Esophagus squamous epithelium (tissue), 5 donors: ENCODE data around the gene GRIK2. TPM values are rescaled to one million over a fixed set of nuclear protein-coding genes. Genes with fewer than 3 reads are reported as not detected.

Experiments
- DNase-seq: peaks from one replicate; lab custom pipeline; 2025; lab: John Stamatoyannopoulos, UW
- H3K27ac ChIP-seq, 4 donors: fragments of 200-600 bp; sonication (generic); one replicate each; pipeline ENCODE4 v1.5.1; 2016 to 2019; ENCODE audit warnings: mild to moderate bottlenecking in 1 of 4
- H3K27me3 ChIP-seq, 4 donors: fragments of 200-600 bp; sonication (generic); 1 replicate in 3 of 4; 2 replicates in 1 of 4; pipeline versions ENCODE4 v1.5.1 to v1.6.0; 2017 to 2021; ENCODE audit warnings: antibody characterized with exemption in 1 of 4
- H3K36me3 ChIP-seq, 3 donors: fragments of 200-600 bp; sonication (generic); one replicate each; pipeline ENCODE4 v1.5.1; 2016 to 2019
- H3K4me1 ChIP-seq, 3 donors: fragments of 200-600 bp; sonication (generic); one replicate each; pipeline ENCODE4 v1.5.1; 2017 to 2019
- H3K4me3 ChIP-seq, 4 donors: fragments of 200-600 bp; sonication (generic); 1 replicate in 3 of 4; 2 replicates in 1 of 4; pipeline ENCODE4 v1.5.1; 2016 to 2019; ENCODE audit warnings: mild to moderate bottlenecking in 2 of 4, moderate library complexity in 1 of 4
- H3K9me3 ChIP-seq, 3 donors: fragments of 200-600 bp; sonication (generic); one replicate each; pipeline ENCODE4 v1.5.1; 2016 to 2019
- CTCF ChIP-seq, 6 experiments: fragments of 450-650 bp in 4 of 6; fragments of 200-600 bp in 2 of 6; sonication (generic) in 2 of 6; IDR thresholded peaks; one replicate each; pipeline ENCODE4 v1.5.1; 2016 to 2019; ENCODE audit warnings: antibody characterized with exemption in 6 of 6, mild to moderate bottlenecking in 4 of 6, moderate library complexity in 4 of 6
- POLR2A ChIP-seq, 4 donors: fragments of 450-650 bp; IDR thresholded peaks; one replicate each; pipeline ENCODE4 v1.6.1; 2017; ENCODE audit warnings: antibody characterized with exemption in 4 of 4, mild to moderate bottlenecking in 4 of 4, moderate library complexity in 3 of 4
- WGBS, 2 donors: methylation state at CpG; one replicate each; pipeline ENCODE4 v1.1.5; 2018; 5-methylcytosine and 5-hydroxymethylcytosine counted together
- intact Hi-C: fragments of 100-400 bp; cut with DNase I; formaldehyde crosslinking; loops from one replicate; pipeline ENCODE4 v1.15.0; 2022
- total RNA-seq, 4 donors: library from RNA; depleted of rRNA; stranded (reverse); fragments of >200 nt; gene quantifications; one replicate each; pipeline ENCODE4 v1.1.0, GENCODE V29; 2016
- donor health status: DM: yes; HTN: yes; CAD: no.

Gene GRIK2
- total RNA-seq, 4 donors from 2014 or later, result 0.19 TPM; not detected in 3

GRCh38 chr6:101719521-101719920 lies 326.0 kb downstream of the GRIK2 start:
- no peak overlapping the region for H3K4me3 ChIP-seq
- no peaks in the 10 kb centered on the region for H3K9me3 ChIP-seq
- TF ChIP-seq POLR2A (IDR thresholded peaks at IDR 0.05) (no peak), CTCF (IDR thresholded peaks at IDR 0.05) (no peak)
- DNase-seq, result no peak
- H3K36me3 ChIP-seq, result no peaks in the 10 kb centered on the region
- WGBS, 2 donors, result 64 to 67% methylated on average over 1 of the region's 1 CpG
- H3K27me3 ChIP-seq, result no peaks in the 10 kb centered on the region
- H3K27ac ChIP-seq, result no peak overlapping the region
- peaks cover 0 to 5% (median 0%) of the 10 kb centered on the region in 3 donors for H3K4me1 ChIP-seq
- intact Hi-C loops, result no loop called here

GRCh38 chr6:101722471-101722870 lies 329.0 kb downstream of the GRIK2 start:
- 77 to 89% methylated on average over 1 of the region's 1 CpG for WGBS, 2 donors
- H3K9me3 ChIP-seq, result no peaks in the 10 kb centered on the region
- TF ChIP-seq POLR2A (IDR thresholded peaks at IDR 0.05) (no peak), CTCF (IDR thresholded peaks at IDR 0.05) (no peak)
- no peaks in the 10 kb centered on the region for H3K36me3 ChIP-seq
- H3K27ac ChIP-seq, result no peak overlapping the region
- no peaks in the 10 kb centered on the region for H3K27me3 ChIP-seq
- intact Hi-C loops, result no loop called here
- DNase-seq, result no peak
- peaks cover 0 to 5% (median 0%) of the 10 kb centered on the region in 3 donors for H3K4me1 ChIP-seq
- H3K4me3 ChIP-seq, result no peak overlapping the region

DNA sequence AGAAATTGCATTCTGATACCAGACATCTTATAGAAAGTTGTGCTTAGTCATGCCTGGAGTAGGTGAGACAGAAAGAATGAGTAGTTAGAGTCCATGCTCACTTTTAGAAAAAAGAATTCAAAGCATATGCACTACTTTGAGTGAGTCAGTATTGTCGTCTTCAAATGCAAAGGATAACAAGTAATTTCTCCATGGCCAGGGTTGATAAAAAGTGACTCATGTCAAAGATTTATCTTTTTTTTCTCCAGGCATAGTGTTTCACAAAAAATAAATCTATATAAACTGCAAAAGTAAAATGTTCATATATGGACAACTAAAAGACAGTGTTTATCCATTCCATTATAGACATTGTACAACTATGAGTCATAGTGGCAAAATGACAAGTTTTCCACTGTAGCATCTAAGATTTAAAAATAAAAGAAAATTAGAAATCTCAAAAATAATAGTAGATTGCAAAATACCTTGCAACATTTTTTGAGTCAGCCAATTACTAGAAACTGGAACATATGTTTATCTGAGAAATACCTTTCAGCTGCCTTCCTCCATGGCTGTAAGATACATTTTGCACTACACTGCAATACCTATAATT lies 329.6 kb downstream of the GRIK2 start:
- H3K9me3 ChIP-seq, result no peaks in the 10 kb centered on the region
- H3K4me3 ChIP-seq, result no peak overlapping the region
- no peak for DNase-seq
- 15 to 19% methylated on average over 1 of the region's 1 CpG for WGBS, 2 donors
- no peaks in the 10 kb centered on the region for H3K36me3 ChIP-seq
- H3K27ac ChIP-seq, result no peak overlapping the region
- no peaks in the 10 kb centered on the region for H3K27me3 ChIP-seq
- TF ChIP-seq CTCF (IDR thresholded peaks at IDR 0.05), result no peak
- intact Hi-C loops, result no loop called here
- peaks cover 0 to 5% (median 0%) of the 10 kb centered on the region in 3 donors for H3K4me1 ChIP-seq

DNA sequence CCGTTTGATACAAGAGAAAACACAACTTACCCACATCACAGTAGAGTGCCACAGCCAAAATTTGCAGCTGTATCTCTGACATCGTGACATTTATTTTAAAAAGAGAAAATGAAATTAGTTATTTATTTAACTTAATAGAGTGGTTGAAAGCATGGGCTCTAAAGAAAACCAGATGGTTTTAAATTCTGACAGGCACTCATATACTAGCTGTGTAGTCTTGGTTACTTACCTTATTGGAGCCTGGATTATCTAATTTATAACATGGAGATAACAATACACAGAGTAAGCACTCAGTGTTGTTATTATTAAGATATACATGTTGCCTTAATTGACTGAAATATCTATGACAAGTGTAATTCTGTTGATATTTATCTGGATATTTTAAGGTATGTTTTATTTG lies 334.9 kb downstream of the GRIK2 start:
- TF ChIP-seq CTCF (IDR thresholded peaks at IDR 0.05), result no peak
- TF ChIP-seq POLR2A (IDR thresholded peaks at IDR 0.05), result no peak
- H3K4me1 ChIP-seq, result no peaks in the 10 kb centered on the region
- H3K27me3 ChIP-seq, result no peaks in the 10 kb centered on the region
- H3K36me3 ChIP-seq, result no peaks in the 10 kb centered on the region
- no peak for DNase-seq
- no peaks in the 10 kb centered on the region for H3K9me3 ChIP-seq
- 66 to 74% methylated on average over 2 of the region's 2 CpGs for WGBS, 2 donors
- H3K27ac ChIP-seq, result no peak overlapping the region
- H3K4me3 ChIP-seq, result no peak overlapping the region
- intact Hi-C loops, result no loop called here

DNA sequence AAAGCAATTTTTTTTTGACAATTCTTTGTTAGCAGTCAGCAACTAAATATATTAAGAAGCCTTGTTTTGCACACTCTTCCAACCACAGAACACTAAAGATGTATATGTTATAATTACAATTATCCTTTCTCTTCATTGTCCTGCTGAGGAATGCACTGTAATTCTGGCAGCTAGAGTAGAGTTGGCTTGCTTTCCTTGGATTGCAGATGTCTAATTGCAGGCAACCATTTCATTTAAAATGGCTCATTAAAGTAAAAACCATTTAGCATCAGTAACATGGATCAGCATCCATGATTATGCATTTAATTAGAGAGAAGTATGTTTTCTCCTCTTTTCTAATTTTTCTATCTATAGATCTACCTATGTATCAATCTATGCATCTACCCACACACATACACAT lies 335.4 kb downstream of the GRIK2 start:
- intact Hi-C loops, result no loop called here
- TF ChIP-seq CTCF (IDR thresholded peaks at IDR 0.05) (no peak), POLR2A (IDR thresholded peaks at IDR 0.05) (no peak)
- H3K4me1 ChIP-seq, result no peaks in the 10 kb centered on the region
- no peak for DNase-seq
- H3K36me3 ChIP-seq, result no peaks in the 10 kb centered on the region
- no peaks in the 10 kb centered on the region for H3K27me3 ChIP-seq
- H3K9me3 ChIP-seq, result no peaks in the 10 kb centered on the region
- H3K27ac ChIP-seq, result no peak overlapping the region
- no peak overlapping the region for H3K4me3 ChIP-seq
